Smooth muscle cell (in vitro differentiated cells): Measurements from ENCODE around the gene SIGLEC12. TPM values are rescaled to one million over a fixed set of nuclear protein-coding genes. Genes with fewer than 3 reads are reported as not detected.
A peak's percentile ranks its signal among the peaks of the same experiment; 100 is the strongest.

ENCODE experiments used
- DNase-seq: peaks from one replicate; lab custom pipeline; 2025; ENCODE audit not compliant: unreplicated experiment; lab: John Stamatoyannopoulos, UW
- H2AFZ ChIP-seq: fragments of 200-600 bp; sonication (generic); 2 replicates; pipeline ENCODE4 v1.6.0; 2016; ENCODE audit warnings: antibody characterized with exemption, low read depth, mild to moderate bottlenecking
- H3F3A ChIP-seq: fragments of 200-600 bp; sonication (generic); 2 replicates; pipeline ENCODE4 v1.6.0; 2017; ENCODE audit warnings: antibody characterized with exemption, low read depth
- H3K27ac ChIP-seq: fragments of 200-600 bp; sonication (generic); 2 replicates; pipeline ENCODE4 v1.5.1; 2016; ENCODE audit warnings: low read depth, mild to moderate bottlenecking
- H3K27me3 ChIP-seq: fragments of 200-600 bp; sonication (generic); 2 replicates; pipeline ENCODE4 v1.6.1; 2016; ENCODE audit warnings: low read depth, mild to moderate bottlenecking
- H3K36me3 ChIP-seq: fragments of 200-600 bp; sonication (generic); 2 replicates; pipeline ENCODE4 v1.5.1; 2016; ENCODE audit warnings: low read depth
- H3K4me1 ChIP-seq: fragments of 200-600 bp; sonication (generic); 2 replicates; pipeline ENCODE4 v1.5.1; 2016; ENCODE audit warnings: low read depth
- H3K4me2 ChIP-seq: fragments of 200-600 bp; sonication (generic); 2 replicates; pipeline ENCODE4 v1.6.0; 2016; ENCODE audit warnings: mild to moderate bottlenecking
- H3K4me3 ChIP-seq: fragments of 200-600 bp; sonication (generic); 2 replicates; pipeline ENCODE4 v1.5.1; 2016; ENCODE audit warnings: mild to moderate bottlenecking
- H3K79me2 ChIP-seq: fragments of 200-600 bp; sonication (generic); 2 replicates; pipeline ENCODE4 v1.6.0; 2016; ENCODE audit warnings: low read depth, mild to moderate bottlenecking
- H3K9ac ChIP-seq: fragments of 200-600 bp; sonication (generic); 2 replicates; pipeline ENCODE4 v1.6.0; 2016; ENCODE audit warnings: low read depth
- H3K9me3 ChIP-seq: fragments of 200-600 bp; sonication (generic); replicated peaks from 2 replicates; pipeline ENCODE4 v1.5.1; 2016; ENCODE audit warnings: low read depth
- H4K20me1 ChIP-seq: fragments of 200-600 bp; sonication (generic); 2 replicates; pipeline ENCODE4 v1.6.0; 2016; ENCODE audit warnings: low read depth
- CTCF ChIP-seq: fragments of 200-600 bp; sonication (generic); IDR thresholded peaks from 2 replicates; pipeline ENCODE4 v1.5.1; 2017; ENCODE audit warnings: borderline replicate concordance, mild to moderate bottlenecking, antibody characterized with exemption; ENCODE audit not compliant: insufficient read depth, poor library complexity, severe bottlenecking
- WGBS: methylation state at CpG from one replicate; pipeline ENCODE4 v1.1.7; 2016; ENCODE audit warnings: low lambda C conversion rate; 5-methylcytosine and 5-hydroxymethylcytosine counted together
- polyA plus RNA-seq: library from polyadenylated mRNA; unstranded; fragments of >200 nt; fragmentation: Nextera tagmentation; extraction: Ambion mirVana; gene quantifications from 2 replicates; pipeline ENCODE4 v1.2.1, GENCODE V29; 2016
- total RNA-seq: library from RNA; depleted of rRNA; stranded (reverse); fragments of >200 nt; gene quantifications from 2 replicates; pipeline ENCODE4 v1.2.3, GENCODE V29; 2014

The SIGLEC12 gene
- total and polyA plus RNA-seq, 2 experiments from 2014 or later: not detected

GRCh38 chr19:51521357-51521756 is 19.8 kb upstream of the SIGLEC12 start:
- no peaks in the 10 kb centered on the region for H4K20me1 ChIP-seq
- no peak overlapping the region for H3K4me2 ChIP-seq

GRCh38 chr19:51520728-51521127 is 19.1 kb upstream of the SIGLEC12 start:
- Histone ChIP-seq H3K36me3 (no peaks in the 10 kb centered on the region), H3K4me3 (no peak overlapping the region), H3F3A (no peaks in the 10 kb centered on the region), H3K4me1 (no peaks in the 10 kb centered on the region), H4K20me1 (no peaks in the 10 kb centered on the region), H3K27ac (no peak overlapping the region), H3K79me2 (no peaks in the 10 kb centered on the region), H3K27me3 (no peaks in the 10 kb centered on the region), H3K9me3 (peaks cover 6% of the 10 kb centered on the region), H3K9ac (no peak overlapping the region), H3K4me2 (no peak overlapping the region), H2AFZ (no peak overlapping the region)
- TF ChIP-seq CTCF: no peak
- no peak for DNase-seq
- 71% methylated on average over 2 of the region's 2 CpGs for WGBS

More at GRCh38 chr19:51521357-51521756, 19.8 kb upstream of the SIGLEC12 start:
- Histone ChIP-seq H3K4me3 (no peak overlapping the region), H3K27ac (no peak overlapping the region), H3K4me1 (no peaks in the 10 kb centered on the region), H3F3A (no peaks in the 10 kb centered on the region), H3K9ac (no peak overlapping the region), H3K36me3 (no peaks in the 10 kb centered on the region), H3K27me3 (no peaks in the 10 kb centered on the region), H3K79me2 (no peaks in the 10 kb centered on the region), H3K9me3 (peaks cover 6% of the 10 kb centered on the region), H2AFZ (no peak overlapping the region)
- WGBS: 79% methylated on average over 2 of the region's 2 CpGs
- no peak for TF ChIP-seq CTCF
- DNase-seq: no peak

GRCh38 chr19:51514866-51515481 is 13.4 kb upstream of the SIGLEC12 start:
- Histone ChIP-seq H3K36me3 (no peaks in the 10 kb centered on the region), H3K9me3 (peaks cover 6% of the 10 kb centered on the region), H3K27me3 (no peaks in the 10 kb centered on the region), H3K9ac (no peak overlapping the region), H4K20me1 (no peaks in the 10 kb centered on the region), H3K79me2 (no peaks in the 10 kb centered on the region), H3F3A (no peaks in the 10 kb centered on the region), H3K4me3 (no peak overlapping the region), H3K27ac (no peak overlapping the region), H2AFZ (no peak overlapping the region), H3K4me1 (no peaks in the 10 kb centered on the region), H3K4me2 (no peak overlapping the region)
- TF ChIP-seq CTCF: peak; percentile 54
- no peak for DNase-seq
- WGBS: 19% methylated on average over 3 of the region's 3 CpGs

- no peak overlapping the region for H3K27ac ChIP-seq
- no peak overlapping the region for H3K4me3 ChIP-seq
- WGBS: 46% methylated on average over 2 of the region's 2 CpGs
- no peaks in the 10 kb centered on the region for H3K79me2 ChIP-seq
- DNase-seq: no peak
- H2AFZ ChIP-seq: no peak overlapping the region
- H3K9ac ChIP-seq: no peak overlapping the region
- H3K4me1 ChIP-seq: no peaks in the 10 kb centered on the region
- H4K20me1 ChIP-seq: no peaks in the 10 kb centered on the region
- no peak for TF ChIP-seq CTCF
- H3K9me3 ChIP-seq: peaks cover 6% of the 10 kb centered on the region
- H3F3A ChIP-seq: no peaks in the 10 kb centered on the region
- no peaks in the 10 kb centered on the region for H3K36me3 ChIP-seq
- no peak overlapping the region for H3K4me2 ChIP-seq
- H3K27me3 ChIP-seq: no peaks in the 10 kb centered on the region
These were observed 12.4 kb upstream of the SIGLEC12 start for GRCh38 chr19:51513968-51514367.
